Right renal cortex interstitium (tissue), 3 donors: ENCODE data around the gene MEGF11. TPM values are rescaled to one million over a fixed set of nuclear protein-coding genes. Genes with fewer than 3 reads are reported as not detected.

Experiments
- DNase-seq, 3 donors: peaks; one replicate each; pipeline ENCODE4 v3.0.0-alpha.2; 2013; ENCODE audit warnings: low read depth in 3 of 3, low spot score in 2 of 3
- polyA plus RNA-seq, 3 donors: library from polyadenylated mRNA; unstranded; fragments of 120-200 nt; gene quantifications; one replicate each; pipeline ENCODE4 v1.2.1, GENCODE V29; 2013; ENCODE audit not compliant: insufficient read length in 3 of 3

Gene MEGF11
- 1 to 10 TPM; 1.8 to 2.1 (median 2.1) TPM for polyA plus RNA-seq

DNA sequence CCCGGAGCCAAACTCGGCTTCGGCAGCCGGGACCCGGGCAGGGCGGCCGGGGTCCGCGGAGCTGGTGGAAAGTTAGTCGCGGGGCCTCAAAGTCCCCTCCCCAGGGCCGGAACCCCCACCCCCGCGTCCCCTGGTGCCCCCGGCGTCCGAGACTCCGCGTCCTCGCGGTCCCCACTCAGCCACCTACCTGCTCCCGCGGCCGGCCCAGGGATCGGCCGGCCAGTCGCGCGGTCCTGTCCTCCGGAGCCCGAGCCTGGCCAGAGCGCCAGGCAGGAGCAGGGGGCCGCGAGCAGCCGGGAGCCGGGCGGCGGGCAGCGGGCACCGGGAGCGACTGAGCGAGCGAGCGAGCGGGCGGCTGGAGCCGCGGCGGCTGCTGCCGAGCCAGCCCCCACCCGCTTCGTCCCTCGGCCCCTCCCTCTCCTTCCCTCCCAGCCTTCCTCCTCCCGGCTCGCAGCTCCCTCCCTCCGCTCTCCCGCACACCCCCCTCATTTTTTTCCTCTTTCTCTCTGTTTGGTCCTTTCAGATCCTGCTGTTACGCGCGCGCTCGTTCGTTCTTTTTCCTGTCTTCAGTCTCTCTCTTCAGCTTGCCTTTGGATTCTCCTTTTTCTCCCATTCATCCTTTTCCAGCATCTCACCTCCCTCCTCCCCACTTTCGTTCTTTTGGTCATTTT, at the start of gene MEGF11:
TSS of gene MEGF11 (minus strand) at position 333 of the 671 bp plus-strand sequence. CDS start 125,347 bp downstream, outside the sequence.
- peak in 1 of 3 donors; percentile 23 for DNase-seq

DNA sequence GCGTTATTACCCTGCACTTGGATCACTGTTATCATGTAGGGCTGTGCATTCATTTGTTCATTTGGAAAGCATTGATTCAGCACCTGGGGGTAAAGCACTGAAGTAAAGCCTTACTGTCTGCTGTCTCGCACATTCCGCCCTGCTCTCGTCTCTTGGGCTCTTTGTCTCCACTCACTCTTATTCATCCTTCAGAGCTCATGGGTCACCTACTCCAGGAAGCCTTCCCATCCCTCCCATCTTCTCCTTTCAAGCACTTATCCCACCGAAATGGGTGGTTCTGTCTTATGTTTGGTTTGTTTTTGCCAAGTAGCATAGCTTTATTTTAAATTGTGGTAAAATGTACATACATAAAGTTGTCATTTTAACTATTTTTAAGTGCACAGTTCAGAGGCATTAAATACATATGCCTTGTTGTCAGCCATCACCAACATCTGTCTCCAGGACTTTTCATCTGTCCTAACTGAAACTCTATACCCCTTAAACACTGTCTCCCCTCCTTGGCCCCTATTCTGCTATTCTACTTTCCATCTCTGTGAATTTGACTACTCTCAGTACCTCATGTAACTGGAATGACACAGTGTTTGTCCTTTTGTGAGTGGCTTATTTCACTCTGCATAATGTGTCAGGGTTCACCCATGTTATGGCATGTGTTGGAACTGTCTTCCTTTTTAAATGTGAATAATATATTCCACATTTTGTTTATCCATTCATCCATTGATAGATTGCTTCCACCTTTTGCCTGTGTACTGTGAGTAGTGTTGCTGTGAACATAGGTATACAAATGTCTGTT, 49.1 kb upstream of the MEGF11 start:
- no peak for DNase-seq

DNA sequence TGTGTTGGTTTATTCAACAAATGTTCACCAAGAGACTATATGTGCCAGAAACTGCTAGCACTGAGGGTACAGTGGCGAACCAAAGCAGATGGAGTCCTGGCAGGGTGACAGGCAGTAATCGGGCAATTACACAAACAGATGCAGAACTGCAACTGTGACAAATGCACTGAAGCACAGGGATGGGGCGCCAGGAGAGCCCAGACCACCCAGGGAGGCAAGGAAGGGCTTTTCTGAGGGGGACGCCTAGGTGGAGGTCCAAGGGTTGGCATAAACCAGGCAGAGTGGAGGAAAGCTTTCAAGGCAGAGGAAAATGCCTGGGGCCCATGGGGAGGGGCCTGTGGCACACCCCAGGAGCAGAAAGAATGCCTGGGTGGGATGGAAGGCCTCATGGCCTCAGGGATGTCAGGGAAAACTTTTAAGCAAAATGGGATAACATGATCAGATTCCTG, 45.3 kb upstream of the MEGF11 start:
- no peak for DNase-seq

DNA sequence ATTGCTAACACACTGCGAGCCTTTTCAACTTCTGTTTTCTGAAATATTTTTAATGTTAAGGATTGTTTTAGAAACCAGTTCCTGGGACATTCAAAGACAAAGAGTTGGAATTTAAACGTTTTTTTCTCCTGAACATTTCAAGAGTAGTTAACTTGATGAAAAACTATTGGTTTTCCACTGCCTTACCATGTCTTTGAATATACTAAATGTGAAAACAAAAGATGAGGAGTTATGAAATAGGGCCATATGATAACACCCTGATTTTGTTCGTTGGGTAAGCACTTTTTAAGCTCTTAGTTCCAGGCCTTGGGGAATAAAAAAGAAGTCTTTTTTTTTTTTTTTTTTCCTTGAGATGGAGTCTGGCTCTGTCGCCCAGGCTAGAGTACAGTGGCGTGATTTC, 42.6 kb upstream of the MEGF11 start:
- DNase-seq = no peak

DNA sequence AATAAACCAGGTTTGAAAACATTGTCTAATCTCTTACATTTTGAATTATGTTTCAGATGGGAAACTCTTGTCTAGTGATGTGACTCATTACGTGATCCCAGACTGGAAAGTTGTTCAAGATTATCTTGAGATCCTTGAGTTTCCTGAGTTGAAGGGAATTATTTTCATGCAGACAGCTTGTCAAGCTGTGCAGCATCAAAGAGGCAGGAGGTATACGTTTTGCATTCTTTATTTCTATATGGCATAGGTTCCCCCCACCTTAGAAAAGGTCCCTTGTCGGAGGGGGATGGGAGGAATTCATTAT, 41.3 kb upstream of the MEGF11 start:
- DNase-seq = no peak

DNA sequence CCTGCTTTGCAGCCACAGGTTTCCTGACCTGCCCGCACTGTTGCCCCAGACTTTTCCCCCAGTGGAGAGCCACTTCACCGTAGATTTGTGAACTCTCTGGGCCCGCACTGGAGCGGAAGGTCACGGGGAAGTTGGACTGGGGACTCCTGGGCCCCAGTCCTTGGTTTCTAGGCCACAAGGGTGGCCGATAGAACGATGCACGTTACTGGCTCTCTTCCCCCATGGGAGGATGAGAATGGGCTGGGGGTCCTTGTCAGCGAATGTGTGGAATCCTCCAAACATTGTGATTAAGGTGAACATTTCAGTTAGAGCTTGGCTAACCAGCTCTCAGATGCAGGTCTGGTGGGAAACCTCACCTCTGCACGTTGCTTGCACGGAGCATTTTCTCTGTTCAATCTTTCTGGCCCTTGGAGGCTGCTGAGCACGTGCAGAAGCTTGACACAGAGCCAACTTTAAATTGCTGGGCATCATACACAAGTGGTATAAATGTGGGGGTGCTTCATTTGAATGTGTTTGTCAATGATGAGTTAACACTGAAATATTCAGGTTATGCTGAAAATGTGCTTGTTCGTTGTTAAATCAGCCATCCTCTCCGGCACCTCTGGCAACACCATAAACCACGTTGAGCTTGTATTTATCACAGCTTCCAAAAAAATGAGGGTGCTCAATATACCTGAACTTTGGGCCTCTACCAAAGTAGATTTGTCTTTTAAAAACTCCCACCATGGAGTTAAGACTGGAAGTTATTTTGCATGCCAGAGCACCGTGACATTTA, 40.8 kb upstream of the MEGF11 start:
- DNase-seq = peak in 2 of 3 donors; percentile 15 to 18

DNA sequence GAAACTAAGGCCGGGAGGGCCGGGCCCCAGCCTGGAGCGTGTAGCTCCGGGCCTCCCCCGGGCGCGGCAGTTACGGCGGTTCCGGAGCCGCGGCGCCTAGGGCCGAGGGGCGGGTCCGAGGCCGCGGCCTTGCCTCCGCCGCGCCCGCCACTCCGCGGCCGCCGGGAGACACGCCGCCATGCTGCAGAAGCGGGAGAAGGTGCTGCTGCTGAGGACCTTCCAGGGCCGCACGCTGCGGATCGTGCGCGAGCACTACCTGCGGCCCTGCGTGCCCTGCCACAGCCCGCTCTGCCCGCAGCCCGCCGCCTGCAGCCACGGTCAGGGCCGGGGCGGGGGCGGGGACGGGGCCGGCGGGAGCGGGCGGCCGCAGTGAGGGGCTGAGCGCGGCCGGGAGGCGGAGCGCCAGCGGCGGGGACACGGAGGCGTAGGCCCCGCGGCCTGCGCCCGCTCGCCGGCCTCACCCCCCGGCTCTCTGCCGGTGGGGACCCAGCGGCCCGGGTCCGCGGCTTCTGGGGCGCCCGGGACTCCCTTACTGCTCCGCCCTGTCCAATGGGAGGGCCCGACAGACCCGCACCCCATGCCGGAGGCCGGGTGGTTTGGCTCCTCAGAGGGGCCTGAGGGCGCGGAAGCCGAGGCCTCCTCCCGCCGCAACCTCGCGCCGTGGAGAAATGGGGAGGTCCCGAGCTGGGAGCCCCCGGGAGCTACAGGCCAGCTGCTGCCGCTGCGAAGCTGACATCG, 40.0 kb upstream of the MEGF11 start, which contains the start of gene DIS3L:
TSS of gene DIS3L (plus strand) at position 150 of the 738 bp plus-strand sequence. CDS start at position 179, 29 bp downstream.
- peak in 1 of 3 donors; percentile 32 for DNase-seq

DNA sequence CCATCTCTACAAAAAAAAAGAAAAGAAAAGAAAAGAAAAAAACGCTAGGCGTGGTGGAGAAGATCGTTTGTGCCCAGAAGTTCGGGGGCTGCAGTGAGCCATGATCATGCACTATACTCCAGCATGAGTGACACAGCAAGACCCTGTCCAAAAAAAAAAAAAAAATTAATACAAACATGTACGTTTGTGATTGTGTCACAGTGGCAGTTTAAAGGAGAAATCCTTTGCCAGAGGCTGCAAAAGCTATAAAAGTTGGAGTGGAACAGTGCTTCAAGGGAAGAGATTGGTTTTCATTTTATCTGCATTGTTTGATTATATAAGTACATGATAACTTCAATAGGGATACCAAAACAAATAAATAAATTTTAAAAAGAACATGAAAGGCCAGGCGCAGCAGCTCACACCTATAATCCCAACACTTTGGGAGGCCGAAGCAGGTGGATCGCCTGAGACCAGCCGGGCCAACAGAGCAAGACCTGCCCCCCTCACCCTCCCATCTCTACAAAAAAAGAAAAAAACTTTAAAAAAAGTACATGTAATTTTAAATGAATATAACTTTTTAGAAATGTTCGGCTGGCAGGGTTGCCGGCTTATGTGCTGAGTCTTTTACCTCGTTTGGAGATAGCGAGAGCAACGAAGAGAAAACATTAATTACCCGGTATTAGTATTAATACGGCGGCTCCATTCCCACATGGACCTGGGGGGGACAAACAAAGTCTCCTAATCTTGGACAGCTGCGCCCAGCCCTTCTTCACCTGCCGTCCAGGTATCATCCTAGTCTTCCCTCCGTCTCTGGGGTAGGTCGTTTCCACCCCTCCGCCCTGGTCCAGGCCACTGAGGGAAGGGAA, 39.2 kb upstream of the MEGF11 start:
- no peak for DNase-seq

DNA sequence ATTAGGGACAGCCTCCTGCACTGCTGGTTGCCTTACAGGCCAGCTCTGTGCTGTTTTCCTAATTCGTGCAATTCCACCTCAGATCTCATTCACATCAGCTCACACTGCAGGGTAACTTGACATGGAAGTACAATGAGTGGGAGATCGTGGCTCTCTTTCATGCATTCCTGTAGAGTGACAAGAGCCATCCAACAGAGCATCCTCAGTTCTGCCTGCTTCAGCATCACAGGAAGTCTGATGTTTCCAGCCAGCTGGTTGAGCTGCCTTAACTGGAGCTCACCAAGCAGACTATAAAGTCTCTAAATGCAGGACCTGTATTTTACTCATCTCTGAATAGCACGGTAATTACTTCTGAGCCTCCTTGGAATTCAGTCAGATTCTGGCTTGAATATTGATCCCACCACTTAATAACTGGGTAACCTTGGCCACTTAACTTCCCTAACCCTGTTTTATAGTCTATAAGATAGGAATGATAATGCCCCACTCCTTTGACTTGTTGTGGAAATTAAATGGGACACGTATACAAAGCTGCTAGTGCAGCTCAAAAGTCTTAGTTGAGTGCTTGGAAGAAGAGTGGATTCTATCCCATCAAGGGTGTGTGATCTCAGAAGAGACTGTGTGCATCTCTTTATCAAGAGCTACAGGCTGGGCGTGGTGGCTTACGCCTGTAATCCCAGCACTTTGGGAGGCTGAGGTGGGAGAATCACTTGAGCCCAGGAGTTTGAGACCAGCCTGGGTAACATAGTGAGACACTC, 38.4 kb upstream of the MEGF11 start:
- no peak for DNase-seq

DNA sequence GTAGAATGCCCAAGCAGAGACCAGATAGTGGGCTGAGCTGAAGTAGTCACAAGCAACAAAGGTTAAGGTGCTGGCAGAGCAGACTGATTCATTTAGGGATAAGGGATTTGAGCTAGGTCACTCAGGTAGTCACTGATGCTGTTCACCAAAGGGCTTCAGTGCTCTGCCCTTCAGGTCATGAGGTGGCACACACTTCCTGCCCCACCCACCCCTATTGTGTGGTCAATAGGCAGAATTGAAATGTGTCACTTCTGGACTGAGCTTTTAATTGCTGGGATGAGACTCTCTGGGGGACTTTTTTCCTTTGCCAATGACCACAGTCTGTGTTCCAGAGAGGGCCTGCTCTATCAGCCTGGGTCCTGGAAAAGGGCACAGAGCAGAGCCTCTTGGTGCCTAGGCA, 37.0 kb upstream of the MEGF11 start:
- no peak for DNase-seq

DNA sequence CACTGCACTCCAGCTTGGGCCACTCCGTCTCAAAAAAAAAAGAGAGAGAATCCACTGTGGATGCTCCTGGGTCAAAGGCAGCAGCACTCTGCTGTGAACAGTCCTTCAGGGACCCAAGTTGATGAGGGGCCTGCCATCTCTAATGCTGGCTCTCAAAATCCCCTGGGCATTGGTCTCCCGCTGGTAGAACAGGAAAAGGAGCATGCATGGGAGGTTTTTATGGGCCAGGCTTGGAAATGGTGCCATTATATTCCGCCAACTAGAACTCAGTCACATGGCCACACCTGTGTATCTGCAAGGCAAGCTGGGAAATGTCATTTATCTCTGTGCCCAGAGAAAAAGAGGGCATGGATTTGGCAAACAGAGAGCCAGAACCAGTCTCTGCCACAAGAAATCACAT, 36.5 kb upstream of the MEGF11 start:
- DNase-seq = no peak

DNA sequence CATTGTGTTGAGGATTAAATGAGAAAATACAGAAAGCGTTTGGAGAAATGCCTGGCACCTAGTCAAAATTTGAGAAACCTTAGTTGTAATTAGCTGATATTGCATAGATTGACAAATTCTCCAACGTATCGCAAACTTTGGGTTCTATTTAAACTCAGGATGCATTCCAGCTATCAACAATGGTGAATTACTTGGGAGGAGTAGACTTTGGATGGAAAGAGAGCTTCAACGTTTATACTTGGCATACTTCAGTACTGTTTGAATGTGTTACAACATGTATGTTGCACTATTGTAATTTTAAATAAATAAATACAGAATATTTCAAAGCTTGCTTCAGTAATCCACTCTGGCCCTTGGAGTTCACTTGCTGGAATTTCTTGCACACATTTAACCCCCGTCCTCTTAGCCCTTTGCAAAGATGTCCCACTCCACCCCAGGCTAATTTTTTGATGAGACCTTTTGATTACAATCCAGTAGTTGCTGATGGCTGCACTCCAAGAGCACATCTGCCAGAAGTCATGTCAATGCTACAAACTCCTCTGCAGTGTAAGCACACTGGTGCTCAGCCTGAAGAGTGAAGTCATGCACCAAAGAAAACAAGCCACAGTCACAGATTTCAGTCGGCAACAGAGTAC, 35.1 kb upstream of the MEGF11 start:
- DNase-seq = no peak

DNA sequence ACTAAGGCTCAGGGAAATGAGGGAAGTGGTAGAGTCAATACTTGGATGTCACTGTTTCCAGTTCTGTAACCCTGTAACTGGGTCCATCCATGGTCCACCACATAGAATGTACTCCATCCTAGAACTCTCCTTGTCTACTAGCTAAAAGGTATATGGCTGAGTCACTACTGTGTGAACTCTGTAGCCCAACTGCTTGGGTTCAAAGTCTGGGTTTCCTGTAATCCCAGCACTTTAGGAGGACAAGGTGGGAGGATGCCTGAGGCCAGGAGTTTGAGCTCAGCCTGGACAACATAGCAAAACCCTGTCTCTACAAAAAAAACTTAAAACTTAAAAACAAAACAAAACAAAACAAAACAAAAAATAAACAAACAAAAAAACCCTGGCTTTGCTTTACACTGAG, 34.5 kb upstream of the MEGF11 start:
- no peak for DNase-seq

DNA sequence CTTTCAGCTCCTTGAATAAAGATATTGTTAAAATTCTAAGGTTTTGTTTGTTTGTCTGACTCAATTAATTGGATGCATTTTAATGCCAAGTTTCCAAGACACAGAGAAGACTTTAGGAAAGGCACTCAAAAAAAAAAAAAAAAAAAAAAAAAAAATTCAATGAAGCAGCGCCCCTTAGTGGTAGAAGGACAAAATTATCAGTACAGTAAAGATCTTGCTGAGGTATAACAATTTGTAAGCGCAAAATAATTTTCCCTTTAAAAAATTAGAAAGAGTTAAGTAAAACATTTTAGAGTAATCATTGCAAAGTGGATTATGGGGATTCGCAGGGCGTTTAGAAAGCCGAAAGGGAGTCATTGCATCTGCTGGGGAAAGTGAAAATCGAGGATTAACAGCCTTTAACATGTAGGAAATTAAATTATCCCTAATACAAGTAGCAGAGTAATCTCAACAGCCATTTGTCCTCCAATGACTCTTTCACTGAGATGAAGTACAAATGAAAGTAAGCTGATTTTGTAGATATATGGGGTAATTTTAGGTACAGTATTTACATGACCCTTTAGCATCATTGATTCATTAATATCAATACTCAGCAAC, 34.0 kb upstream of the MEGF11 start:
- no peak for DNase-seq

DNA sequence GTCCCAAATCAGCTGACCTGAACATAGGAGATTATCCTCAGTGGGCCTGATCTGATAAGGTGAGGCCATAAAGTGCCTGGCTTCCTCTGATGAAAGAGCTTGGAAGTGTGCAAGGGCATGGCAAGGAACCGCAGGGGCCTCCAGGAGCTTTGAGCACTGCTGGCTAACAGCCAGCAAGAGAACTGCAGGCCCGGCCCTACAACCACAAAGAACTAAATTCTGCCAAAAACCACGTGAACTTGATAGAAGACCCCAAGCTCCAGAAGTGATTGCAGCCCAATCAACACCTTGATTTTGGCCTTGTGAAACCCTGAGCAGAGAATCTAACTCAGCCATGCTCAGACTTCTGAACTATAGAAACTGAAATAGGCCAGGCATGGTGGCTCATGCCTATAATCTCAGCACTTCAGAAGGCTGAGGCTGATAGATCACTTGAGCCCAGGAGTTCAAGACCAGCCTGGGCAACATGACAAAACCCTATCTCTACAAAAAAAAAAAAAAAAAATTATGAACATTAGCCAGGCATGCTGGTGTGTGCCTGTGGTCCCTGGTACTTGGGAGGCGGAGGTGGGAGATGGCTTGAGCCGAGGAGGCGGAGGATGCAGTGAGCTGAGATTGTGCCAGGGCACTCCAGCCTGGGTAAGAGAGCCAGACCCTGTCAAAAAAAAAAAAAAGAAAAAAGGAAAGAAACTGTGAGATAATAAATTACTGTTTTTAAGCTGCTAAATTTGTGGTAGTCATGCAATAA, 32.2 kb upstream of the MEGF11 start:
- no peak for DNase-seq

DNA sequence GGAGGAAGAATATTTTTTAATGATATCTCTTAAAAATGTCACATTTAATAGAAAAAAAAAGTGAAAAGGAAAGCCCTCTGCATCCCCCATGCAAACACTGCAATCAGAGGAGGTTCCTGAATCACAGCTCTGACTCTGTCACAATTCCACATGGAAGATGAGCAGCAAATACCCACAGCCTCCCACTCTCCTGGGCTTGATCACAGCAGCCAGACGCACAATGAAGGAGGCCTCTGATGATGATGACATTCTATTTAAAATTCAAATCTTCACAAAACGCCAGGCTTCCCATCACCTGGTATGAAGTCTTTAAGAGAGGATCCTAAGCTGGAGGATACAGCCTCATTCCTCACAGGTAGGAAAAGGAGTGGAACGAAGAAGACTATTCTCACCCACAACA, 30.7 kb upstream of the MEGF11 start:
- no peak for DNase-seq

DNA sequence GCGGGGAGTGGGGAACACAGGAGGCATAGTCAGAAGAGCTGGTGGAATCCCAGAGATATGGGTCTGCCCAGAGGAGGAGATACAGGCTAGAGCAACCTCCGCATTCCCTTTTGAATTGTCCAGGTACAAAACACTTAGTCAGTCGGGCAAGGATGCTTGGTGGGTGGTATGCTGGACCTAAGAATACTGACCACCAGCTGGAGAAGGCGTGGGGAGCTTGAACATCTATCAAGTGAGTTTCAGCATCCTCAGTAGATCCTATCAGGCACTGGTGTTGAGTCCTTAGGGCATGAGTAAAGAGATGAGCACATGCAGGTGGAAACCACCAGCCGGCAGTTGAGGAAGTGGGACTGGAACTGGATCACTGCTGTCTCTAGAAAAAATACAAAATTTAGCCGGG, 25.1 kb upstream of the MEGF11 start:
- no peak for DNase-seq
